Nucleus accumbens (tissue), 56 donors: ENCODE data around the gene FLNB.
"Not testable (repeated sequence)": the region's sequence is repeated elsewhere in the genome, so short reads cannot be mapped to it uniquely, and the experiment has no call there.

Experiments used
- DNase-seq, 56 donors: peaks; one replicate each; lab custom pipeline; 2025; lab: John Stamatoyannopoulos, UW

The FLNB gene

GRCh38 chr3:57981483-57982087 lies 26.6 kb upstream of the FLNB start:
- no peak for DNase-seq

GRCh38 chr3:57982561-57983243 lies 25.5 kb upstream of the FLNB start:
- peak in 1 of 56 donors; percentile 4 for DNase-seq

GRCh38 chr3:57983734-57984518 lies 24.3 kb upstream of the FLNB start:
- DNase-seq = peak in 8 of 56 donors; percentile 3 to 16 (median 10)

- no peak for DNase-seq
These were observed 22.8 kb upstream of the FLNB start for GRCh38 chr3:57985176-57985983.

GRCh38 chr3:57985984-57986246 lies 22.3 kb upstream of the FLNB start:
- DNase-seq = no peak

GRCh38 chr3:57986261-57986660 lies 22.0 kb upstream of the FLNB start:
- DNase-seq = no peak

- not testable (repeated sequence) for DNase-seq
These were observed 19.0 kb upstream of the FLNB start for GRCh38 chr3:57989198-57989597.

GRCh38 chr3:57989646-57990045 lies 18.6 kb upstream of the FLNB start:
- DNase-seq = no peak

GRCh38 chr3:57992452-57993213 lies 15.6 kb upstream of the FLNB start:
- no peak for DNase-seq

- peak in 18 of 56 donors; percentile 4 to 67 (median 20) for DNase-seq
These were observed 9.6 kb upstream of the FLNB start for GRCh38 chr3:57998366-57999283.

- DNase-seq = no peak
These were observed 8.7 kb upstream of the FLNB start for GRCh38 chr3:57999417-58000115.

GRCh38 chr3:58000306-58001085 lies 7.7 kb upstream of the FLNB start:
- no peak for DNase-seq

GRCh38 chr3:58001086-58001467 lies 7.1 kb upstream of the FLNB start:
- DNase-seq = no peak

- no peak for DNase-seq
These were observed 6.2 kb upstream of the FLNB start for GRCh38 chr3:58001979-58002378.

GRCh38 chr3:58003093-58003492 lies 5.1 kb upstream of the FLNB start:
- DNase-seq = no peak

GRCh38 chr3:58004973-58005372 lies 3.2 kb upstream of the FLNB start:
- DNase-seq = no peak

- no peak for DNase-seq
These were observed 2.6 kb upstream of the FLNB start for GRCh38 chr3:58005669-58006068.

- DNase-seq = no peak
These were observed 1.6 kb upstream of the FLNB start for GRCh38 chr3:58006661-58007060.
